ENCODE measurements around the gene PSEN1.

DNA sequence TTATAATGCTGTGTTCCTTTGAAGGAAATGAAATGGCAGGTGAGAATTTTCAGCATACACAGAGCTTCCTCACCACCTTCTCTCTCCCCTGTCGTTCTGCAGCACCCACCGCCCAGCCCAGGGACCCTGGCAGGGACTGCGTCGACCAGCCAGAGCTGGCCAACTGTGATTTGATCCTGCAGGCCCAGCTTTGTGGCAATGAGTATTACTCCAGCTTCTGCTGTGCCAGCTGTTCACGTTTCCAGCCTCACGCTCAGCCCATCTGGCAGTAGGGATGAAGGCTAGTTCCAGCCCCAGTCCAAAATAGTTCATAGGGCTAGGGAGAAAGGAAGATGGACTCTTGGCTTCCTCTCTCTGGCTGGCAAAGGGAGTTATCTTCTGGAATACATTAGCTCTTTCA lies 136.1 kb downstream of the PSEN1 start:
- TF ChIP-seq, protein P1, sequence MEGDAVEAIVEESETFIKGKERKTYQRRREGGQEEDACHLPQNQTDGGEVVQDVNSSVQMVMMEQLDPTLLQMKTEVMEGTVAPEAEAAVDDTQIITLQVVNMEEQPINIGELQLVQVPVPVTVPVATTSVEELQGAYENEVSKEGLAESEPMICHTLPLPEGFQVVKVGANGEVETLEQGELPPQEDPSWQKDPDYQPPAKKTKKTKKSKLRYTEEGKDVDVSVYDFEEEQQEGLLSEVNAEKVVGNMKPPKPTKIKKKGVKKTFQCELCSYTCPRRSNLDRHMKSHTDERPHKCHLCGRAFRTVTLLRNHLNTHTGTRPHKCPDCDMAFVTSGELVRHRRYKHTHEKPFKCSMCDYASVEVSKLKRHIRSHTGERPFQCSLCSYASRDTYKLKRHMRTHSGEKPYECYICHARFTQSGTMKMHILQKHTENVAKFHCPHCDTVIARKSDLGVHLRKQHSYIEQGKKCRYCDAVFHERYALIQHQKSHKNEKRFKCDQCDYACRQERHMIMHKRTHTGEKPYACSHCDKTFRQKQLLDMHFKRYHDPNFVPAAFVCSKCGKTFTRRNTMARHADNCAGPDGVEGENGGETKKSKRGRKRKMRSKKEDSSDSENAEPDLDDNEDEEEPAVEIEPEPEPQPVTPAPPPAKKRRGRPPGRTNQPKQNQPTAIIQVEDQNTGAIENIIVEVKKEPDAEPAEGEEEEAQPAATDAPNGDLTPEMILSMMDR (IDR thresholded peaks at IDR 0.05) = no peak
- TF ChIP-seq EHMT2 (IDR thresholded peaks at IDR 0.05; ENCODE audit: low read depth) (no peak), BHLHE40 (IDR thresholded peaks at IDR 0.05; ENCODE audit: low read depth, low read length) (no peak), POLR2A (IDR thresholded peaks at IDR 0.05; ENCODE audit: low read length) (no peak), GATA3 (IDR thresholded peaks at IDR 0.05; ENCODE audit: borderline replicate concordance) (no peak), MYC (IDR thresholded peaks at IDR 0.05; ENCODE audit: borderline replicate concordance, low read length) (no peak), TFCP2L1 (CRISPR knock-in tag; IDR thresholded peaks at IDR 0.05) (no peak), RCOR1 (IDR thresholded peaks at IDR 0.05; ENCODE audit: low read depth, low read length) (no peak), CEBPB (IDR thresholded peaks at IDR 0.05) (no peak), ZFP36 (IDR thresholded peaks at IDR 0.05; ENCODE audit: borderline replicate concordance, partially characterized antibody) (no peak)
- TF ChIP-seq, protein P2, sequence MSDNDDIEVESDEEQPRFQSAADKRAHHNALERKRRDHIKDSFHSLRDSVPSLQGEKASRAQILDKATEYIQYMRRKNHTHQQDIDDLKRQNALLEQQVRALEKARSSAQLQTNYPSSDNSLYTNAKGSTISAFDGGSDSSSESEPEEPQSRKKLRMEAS (IDR thresholded peaks at IDR 0.05) = no peak
- TF ChIP-seq, protein P3, sequence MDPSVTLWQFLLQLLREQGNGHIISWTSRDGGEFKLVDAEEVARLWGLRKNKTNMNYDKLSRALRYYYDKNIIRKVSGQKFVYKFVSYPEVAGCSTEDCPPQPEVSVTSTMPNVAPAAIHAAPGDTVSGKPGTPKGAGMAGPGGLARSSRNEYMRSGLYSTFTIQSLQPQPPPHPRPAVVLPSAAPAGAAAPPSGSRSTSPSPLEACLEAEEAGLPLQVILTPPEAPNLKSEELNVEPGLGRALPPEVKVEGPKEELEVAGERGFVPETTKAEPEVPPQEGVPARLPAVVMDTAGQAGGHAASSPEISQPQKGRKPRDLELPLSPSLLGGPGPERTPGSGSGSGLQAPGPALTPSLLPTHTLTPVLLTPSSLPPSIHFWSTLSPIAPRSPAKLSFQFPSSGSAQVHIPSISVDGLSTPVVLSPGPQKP (IDR thresholded peaks at IDR 0.05; ENCODE audit: low read depth, low read length) = no peak
- TF ChIP-seq, protein P4, sequence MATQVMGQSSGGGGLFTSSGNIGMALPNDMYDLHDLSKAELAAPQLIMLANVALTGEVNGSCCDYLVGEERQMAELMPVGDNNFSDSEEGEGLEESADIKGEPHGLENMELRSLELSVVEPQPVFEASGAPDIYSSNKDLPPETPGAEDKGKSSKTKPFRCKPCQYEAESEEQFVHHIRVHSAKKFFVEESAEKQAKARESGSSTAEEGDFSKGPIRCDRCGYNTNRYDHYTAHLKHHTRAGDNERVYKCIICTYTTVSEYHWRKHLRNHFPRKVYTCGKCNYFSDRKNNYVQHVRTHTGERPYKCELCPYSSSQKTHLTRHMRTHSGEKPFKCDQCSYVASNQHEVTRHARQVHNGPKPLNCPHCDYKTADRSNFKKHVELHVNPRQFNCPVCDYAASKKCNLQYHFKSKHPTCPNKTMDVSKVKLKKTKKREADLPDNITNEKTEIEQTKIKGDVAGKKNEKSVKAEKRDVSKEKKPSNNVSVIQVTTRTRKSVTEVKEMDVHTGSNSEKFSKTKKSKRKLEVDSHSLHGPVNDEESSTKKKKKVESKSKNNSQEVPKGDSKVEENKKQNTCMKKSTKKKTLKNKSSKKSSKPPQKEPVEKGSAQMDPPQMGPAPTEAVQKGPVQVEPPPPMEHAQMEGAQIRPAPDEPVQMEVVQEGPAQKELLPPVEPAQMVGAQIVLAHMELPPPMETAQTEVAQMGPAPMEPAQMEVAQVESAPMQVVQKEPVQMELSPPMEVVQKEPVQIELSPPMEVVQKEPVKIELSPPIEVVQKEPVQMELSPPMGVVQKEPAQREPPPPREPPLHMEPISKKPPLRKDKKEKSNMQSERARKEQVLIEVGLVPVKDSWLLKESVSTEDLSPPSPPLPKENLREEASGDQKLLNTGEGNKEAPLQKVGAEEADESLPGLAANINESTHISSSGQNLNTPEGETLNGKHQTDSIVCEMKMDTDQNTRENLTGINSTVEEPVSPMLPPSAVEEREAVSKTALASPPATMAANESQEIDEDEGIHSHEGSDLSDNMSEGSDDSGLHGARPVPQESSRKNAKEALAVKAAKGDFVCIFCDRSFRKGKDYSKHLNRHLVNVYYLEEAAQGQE (IDR thresholded peaks at IDR 0.05) = no peak
